Smooth muscle cell (in vitro differentiated cells): ENCODE results near the gene ARFGAP2. TPM values are rescaled to one million over a fixed set of nuclear protein-coding genes. Genes with fewer than 3 reads are reported as not detected.

Source experiments
- DNase-seq: peaks from one replicate; lab custom pipeline; 2025; ENCODE audit not compliant: unreplicated experiment; lab: John Stamatoyannopoulos, UW
- H2AFZ ChIP-seq: fragments of 200-600 bp; sonication (generic); 2 replicates; pipeline ENCODE4 v1.6.0; 2016; ENCODE audit warnings: antibody characterized with exemption, low read depth, mild to moderate bottlenecking
- H3F3A ChIP-seq: fragments of 200-600 bp; sonication (generic); 2 replicates; pipeline ENCODE4 v1.6.0; 2017; ENCODE audit warnings: antibody characterized with exemption, low read depth
- H3K27ac ChIP-seq: fragments of 200-600 bp; sonication (generic); 2 replicates; pipeline ENCODE4 v1.5.1; 2016; ENCODE audit warnings: low read depth, mild to moderate bottlenecking
- H3K27me3 ChIP-seq: fragments of 200-600 bp; sonication (generic); 2 replicates; pipeline ENCODE4 v1.6.1; 2016; ENCODE audit warnings: low read depth, mild to moderate bottlenecking
- H3K36me3 ChIP-seq: fragments of 200-600 bp; sonication (generic); 2 replicates; pipeline ENCODE4 v1.5.1; 2016; ENCODE audit warnings: low read depth
- H3K4me1 ChIP-seq: fragments of 200-600 bp; sonication (generic); 2 replicates; pipeline ENCODE4 v1.5.1; 2016; ENCODE audit warnings: low read depth
- H3K4me2 ChIP-seq: fragments of 200-600 bp; sonication (generic); 2 replicates; pipeline ENCODE4 v1.6.0; 2016; ENCODE audit warnings: mild to moderate bottlenecking
- H3K4me3 ChIP-seq: fragments of 200-600 bp; sonication (generic); 2 replicates; pipeline ENCODE4 v1.5.1; 2016; ENCODE audit warnings: mild to moderate bottlenecking
- H3K79me2 ChIP-seq: fragments of 200-600 bp; sonication (generic); 2 replicates; pipeline ENCODE4 v1.6.0; 2016; ENCODE audit warnings: low read depth, mild to moderate bottlenecking
- H3K9ac ChIP-seq: fragments of 200-600 bp; sonication (generic); 2 replicates; pipeline ENCODE4 v1.6.0; 2016; ENCODE audit warnings: low read depth
- H3K9me3 ChIP-seq: fragments of 200-600 bp; sonication (generic); replicated peaks from 2 replicates; pipeline ENCODE4 v1.5.1; 2016; ENCODE audit warnings: low read depth
- H4K20me1 ChIP-seq: fragments of 200-600 bp; sonication (generic); 2 replicates; pipeline ENCODE4 v1.6.0; 2016; ENCODE audit warnings: low read depth
- CTCF ChIP-seq: fragments of 200-600 bp; sonication (generic); IDR thresholded peaks from 2 replicates; pipeline ENCODE4 v1.5.1; 2017; ENCODE audit warnings: borderline replicate concordance, mild to moderate bottlenecking, antibody characterized with exemption; ENCODE audit not compliant: insufficient read depth, poor library complexity, severe bottlenecking
- WGBS: methylation state at CpG from one replicate; pipeline ENCODE4 v1.1.7; 2016; ENCODE audit warnings: low lambda C conversion rate; 5-methylcytosine and 5-hydroxymethylcytosine counted together
- polyA plus RNA-seq: library from polyadenylated mRNA; unstranded; fragments of >200 nt; fragmentation: Nextera tagmentation; extraction: Ambion mirVana; gene quantifications from 2 replicates; pipeline ENCODE4 v1.2.1, GENCODE V29; 2016
- total RNA-seq: library from RNA; depleted of rRNA; stranded (reverse); fragments of >200 nt; gene quantifications from 2 replicates; pipeline ENCODE4 v1.2.3, GENCODE V29; 2014

ARFGAP2 gene
- total and polyA plus RNA-seq, 2 experiments from 2014 or later = 58.6 to 76.5 TPM

- no peak overlapping the region for H3K27ac ChIP-seq
- no peak overlapping the region for H3K4me3 ChIP-seq
- H4K20me1 ChIP-seq = peaks cover 5% of the 10 kb centered on the region
- H3K36me3 ChIP-seq = no peaks in the 10 kb centered on the region
- DNase-seq = no peak
- H3K79me2 ChIP-seq = peaks cover 29% of the 10 kb centered on the region
- H3K4me1 ChIP-seq = peaks cover 6% of the 10 kb centered on the region
- H3K4me2 ChIP-seq = no peak overlapping the region
- no peaks in the 10 kb centered on the region for H3K27me3 ChIP-seq
- no peak overlapping the region for H3K9ac ChIP-seq
- no peak for TF ChIP-seq CTCF
- no peak overlapping the region for H2AFZ ChIP-seq
- 95% methylated on average over 11 of the region's 11 CpGs for WGBS
- no peaks in the 10 kb centered on the region for H3K9me3 ChIP-seq
- H3F3A ChIP-seq = peaks cover 6% of the 10 kb centered on the region
Measured at GRCh38 chr11:47178316-47178715, 1.6 kb upstream of the ARFGAP2 start.

GRCh38 chr11:47177846-47178245 is 1.2 kb upstream of the ARFGAP2 start:
- 91% methylated on average over 5 of the region's 6 CpGs for WGBS
- peaks cover 10% of the 10 kb centered on the region for H4K20me1 ChIP-seq

GRCh38 chr11:47177229-47177845 is 658 bp upstream of the ARFGAP2 start:
- DNase-seq = peak; percentile 79
- peak overlapping the region; percentile 92 for H3K4me3 ChIP-seq
- TF ChIP-seq CTCF = peak; percentile 60
- peaks cover 6% of the 10 kb centered on the region for H3K4me1 ChIP-seq
- H3K27me3 ChIP-seq = no peaks in the 10 kb centered on the region
- H3K36me3 ChIP-seq = no peaks in the 10 kb centered on the region
- H3K9me3 ChIP-seq = no peaks in the 10 kb centered on the region
- H2AFZ ChIP-seq = peak overlapping the region; percentile 11
- H3K4me2 ChIP-seq = peak overlapping the region; percentile 84
- H3F3A ChIP-seq = peaks cover 6% of the 10 kb centered on the region
- H3K27ac ChIP-seq = peak overlapping the region; percentile 96
- WGBS = 11% methylated on average over 21 of the region's 21 CpGs
- H3K79me2 ChIP-seq = peaks cover 38% of the 10 kb centered on the region
- H4K20me1 ChIP-seq = peaks cover 15% of the 10 kb centered on the region
- peak overlapping the region; percentile 69 for H3K9ac ChIP-seq

More at GRCh38 chr11:47177846-47178245, 1.2 kb upstream of the ARFGAP2 start:
- Histone ChIP-seq H3K4me1 (peaks cover 6% of the 10 kb centered on the region), H3K36me3 (no peaks in the 10 kb centered on the region), H3K9ac (no peak overlapping the region), H3K79me2 (peaks cover 33% of the 10 kb centered on the region), H3K4me3 (no peak overlapping the region), H3K4me2 (peak overlapping the region; percentile 84), H3K9me3 (no peaks in the 10 kb centered on the region), H2AFZ (no peak overlapping the region), H3K27me3 (no peaks in the 10 kb centered on the region), H3K27ac (peak overlapping the region; percentile 96), H3F3A (peaks cover 6% of the 10 kb centered on the region)
- TF ChIP-seq CTCF = no peak
- DNase-seq = no peak
